ENCODE results near the gene PCNT. TPM values are rescaled to one million over a fixed set of nuclear protein-coding genes. Genes with fewer than 3 reads are reported as not detected.
"Not testable (repeated sequence)": the region's sequence is repeated elsewhere in the genome, so short reads cannot be mapped to it uniquely, and the experiment has no call there.

PCNT gene
- total RNA-seq, 2 experiments from 2014 or later: 54.4 to 55.5 TPM

- Mint-ChIP-seq H3K4me3 (no peak overlapping the region), H3K4me1 (ENCODE audit: low read depth) (no peaks in the 10 kb centered on the region), H3K27ac (no peak overlapping the region), H3K9me3 (no peaks in the 10 kb centered on the region), H3K36me3 (ENCODE audit: low read depth) (peaks cover 19% of the 10 kb centered on the region), H3K27me3 (no peaks in the 10 kb centered on the region)
- peak in 2 of 14 experiments; percentile 15 to 20 for DNase-seq
- ChIA-PET POLR2A (no interaction called here), CTCF (no interaction called here)
- H3K4me3 ChIP-seq (ENCODE audit: low read length): no peak overlapping the region
- no peaks in the 10 kb centered on the region for H3K27me3 ChIP-seq (ENCODE audit: control insufficient read depth in 1 of 2, insufficient read depth in 2 of 2, low read length in 2 of 2)
- peak; percentile 24 for ATAC-seq (ENCODE audit: poor library complexity)
- no peaks in the 10 kb centered on the region for H3K9me3 ChIP-seq (ENCODE audit: control insufficient read depth in 1 of 2, insufficient read depth in 1 of 2, low read length in 2 of 2)
- H3K36me3 ChIP-seq (ENCODE audit: insufficient read depth, low read length): peaks cover 5% of the 10 kb centered on the region
- H3K27ac ChIP-seq (ENCODE audit: low read depth in 1 of 2, low read length in 2 of 2): no peak overlapping the region
- intact Hi-C loops (cut with DNase I, micrococcal nuclease): no loop called here
- H3K4me1 ChIP-seq (ENCODE audit: insufficient read depth, low read length): no peaks in the 10 kb centered on the region
- no peak for TF ChIP-seq CTCF (IDR thresholded peaks at IDR 0.05)
Observed at GRCh38 chr21:46304955-46305354, 19.0 kb upstream of the PCNT start.

GRCh38 chr21:46307625-46308024 lies 16.3 kb upstream of the PCNT start:
- POLR2A ChIA-PET: no interaction called here
- ATAC-seq (ENCODE audit: poor library complexity) (no peak), DNase-seq (no peak)
- intact Hi-C loops (cut with DNase I, micrococcal nuclease): no loop called here
- H3K4me3 Mint-ChIP-seq: no peak overlapping the region
- peaks cover 5% of the 10 kb centered on the region for H3K36me3 ChIP-seq (ENCODE audit: insufficient read depth, low read length)
- H3K36me3 Mint-ChIP-seq (ENCODE audit: low read depth): peaks cover 14% of the 10 kb centered on the region
- H3K27ac Mint-ChIP-seq: no peak overlapping the region
- no peaks in the 10 kb centered on the region for H3K27me3 ChIP-seq (ENCODE audit: control insufficient read depth in 1 of 2, insufficient read depth in 2 of 2, low read length in 2 of 2)
- H3K9me3 Mint-ChIP-seq: no peaks in the 10 kb centered on the region
- CTCF ChIA-PET: no interaction called here
- H3K27ac ChIP-seq (ENCODE audit: low read depth in 1 of 2, low read length in 2 of 2): no peak overlapping the region
- TF ChIP-seq CTCF (IDR thresholded peaks at IDR 0.05): no peak
- no peaks in the 10 kb centered on the region for H3K4me1 Mint-ChIP-seq (ENCODE audit: low read depth)
- no peak overlapping the region for H3K4me3 ChIP-seq (ENCODE audit: low read length)
- H3K4me1 ChIP-seq (ENCODE audit: insufficient read depth, low read length): no peaks in the 10 kb centered on the region
- peaks cover 0 to 3% of the 10 kb centered on the region in 2 experiments for H3K9me3 ChIP-seq (ENCODE audit: control insufficient read depth in 1 of 2, insufficient read depth in 1 of 2, low read length in 2 of 2)
- H3K27me3 Mint-ChIP-seq: no peaks in the 10 kb centered on the region

- intact Hi-C loops (cut with DNase I, micrococcal nuclease): no loop called here
- Mint-ChIP-seq H3K36me3 (ENCODE audit: low read depth) (peaks cover 10% of the 10 kb centered on the region), H3K9me3 (no peaks in the 10 kb centered on the region), H3K27ac (no peak overlapping the region), H3K4me1 (ENCODE audit: low read depth) (no peaks in the 10 kb centered on the region), H3K4me3 (no peak overlapping the region), H3K27me3 (no peaks in the 10 kb centered on the region)
- TF ChIP-seq CTCF (IDR thresholded peaks at IDR 0.05): no peak
- H3K36me3 ChIP-seq (ENCODE audit: insufficient read depth, low read length): peaks cover 5% of the 10 kb centered on the region
- no peak for ATAC-seq (ENCODE audit: poor library complexity)
- no peak overlapping the region for H3K27ac ChIP-seq (ENCODE audit: low read depth in 1 of 2, low read length in 2 of 2)
- no peak for DNase-seq
- peaks cover 0 to 3% of the 10 kb centered on the region in 2 experiments for H3K9me3 ChIP-seq (ENCODE audit: control insufficient read depth in 1 of 2, insufficient read depth in 1 of 2, low read length in 2 of 2)
- no peaks in the 10 kb centered on the region for H3K4me1 ChIP-seq (ENCODE audit: insufficient read depth, low read length)
- POLR2A ChIA-PET: no interaction called here
- no peak overlapping the region for H3K4me3 ChIP-seq (ENCODE audit: low read length)
- H3K27me3 ChIP-seq (ENCODE audit: control insufficient read depth in 1 of 2, insufficient read depth in 2 of 2, low read length in 2 of 2): no peaks in the 10 kb centered on the region
- CTCF ChIA-PET: no interaction called here
Observed at GRCh38 chr21:46308431-46308830, 15.5 kb upstream of the PCNT start.

GRCh38 chr21:46310260-46310659 lies 13.7 kb upstream of the PCNT start:
- POLR2A ChIA-PET: not testable (repeated sequence)

More at GRCh38 chr21:46310260-46310659, 13.7 kb upstream of the PCNT start:
- intact Hi-C loops (cut with DNase I, micrococcal nuclease); CTCF ChIA-PET; H3K27me3 ChIP-seq (ENCODE audit: control insufficient read depth in 1 of 2, insufficient read depth in 2 of 2, low read length in 2 of 2); ATAC-seq (ENCODE audit: poor library complexity); H3K27me3 Mint-ChIP-seq; H3K4me1 ChIP-seq (ENCODE audit: insufficient read depth, low read length); H3K4me1 Mint-ChIP-seq (ENCODE audit: low read depth); H3K4me3 Mint-ChIP-seq; H3K9me3 ChIP-seq (ENCODE audit: control insufficient read depth in 1 of 2, insufficient read depth in 1 of 2, low read length in 2 of 2); H3K27ac Mint-ChIP-seq; DNase-seq; H3K9me3 Mint-ChIP-seq; H3K36me3 Mint-ChIP-seq (ENCODE audit: low read depth); H3K27ac ChIP-seq (ENCODE audit: low read depth in 1 of 2, low read length in 2 of 2); H3K36me3 ChIP-seq (ENCODE audit: insufficient read depth, low read length); H3K4me3 ChIP-seq (ENCODE audit: low read length): not testable (repeated sequence)
